Measurements from ENCODE around the gene SPIRE2.

DNA sequence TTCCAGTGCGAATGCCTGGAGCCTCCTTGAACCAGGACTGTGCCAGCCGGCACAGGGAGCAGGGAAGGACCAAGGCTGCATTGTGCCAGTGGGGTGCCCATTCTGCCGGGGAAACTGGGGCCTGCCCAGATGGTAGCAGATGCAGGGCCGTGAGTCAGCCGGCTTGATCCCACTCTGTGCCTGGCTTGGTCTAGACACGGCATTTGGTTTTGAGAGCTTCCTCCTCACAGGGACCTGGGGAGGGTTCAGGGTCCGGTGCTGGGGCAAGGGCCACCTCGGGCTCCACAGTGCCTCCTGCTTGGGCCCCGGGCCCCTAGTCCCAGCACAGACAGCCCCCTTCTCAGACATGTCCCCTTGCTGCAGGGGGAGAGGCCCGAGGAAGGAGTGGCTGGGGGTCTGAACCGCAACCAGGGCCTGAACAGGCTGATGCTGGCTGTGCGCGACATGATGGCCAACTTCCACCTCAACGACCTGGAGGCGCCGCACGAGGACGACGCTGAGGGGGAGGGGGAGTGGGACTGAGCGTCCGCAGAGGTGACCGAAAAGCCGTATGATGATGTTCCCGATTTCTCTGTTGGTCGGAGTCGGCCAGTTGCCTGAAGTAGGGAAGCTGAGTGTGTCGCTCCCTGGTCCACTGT is 82.6 kb downstream of the SPIRE2 start:
- TF ChIP-seq, protein P1, sequence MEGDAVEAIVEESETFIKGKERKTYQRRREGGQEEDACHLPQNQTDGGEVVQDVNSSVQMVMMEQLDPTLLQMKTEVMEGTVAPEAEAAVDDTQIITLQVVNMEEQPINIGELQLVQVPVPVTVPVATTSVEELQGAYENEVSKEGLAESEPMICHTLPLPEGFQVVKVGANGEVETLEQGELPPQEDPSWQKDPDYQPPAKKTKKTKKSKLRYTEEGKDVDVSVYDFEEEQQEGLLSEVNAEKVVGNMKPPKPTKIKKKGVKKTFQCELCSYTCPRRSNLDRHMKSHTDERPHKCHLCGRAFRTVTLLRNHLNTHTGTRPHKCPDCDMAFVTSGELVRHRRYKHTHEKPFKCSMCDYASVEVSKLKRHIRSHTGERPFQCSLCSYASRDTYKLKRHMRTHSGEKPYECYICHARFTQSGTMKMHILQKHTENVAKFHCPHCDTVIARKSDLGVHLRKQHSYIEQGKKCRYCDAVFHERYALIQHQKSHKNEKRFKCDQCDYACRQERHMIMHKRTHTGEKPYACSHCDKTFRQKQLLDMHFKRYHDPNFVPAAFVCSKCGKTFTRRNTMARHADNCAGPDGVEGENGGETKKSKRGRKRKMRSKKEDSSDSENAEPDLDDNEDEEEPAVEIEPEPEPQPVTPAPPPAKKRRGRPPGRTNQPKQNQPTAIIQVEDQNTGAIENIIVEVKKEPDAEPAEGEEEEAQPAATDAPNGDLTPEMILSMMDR (IDR thresholded peaks at IDR 0.05; ENCODE audit: poor library complexity, severe bottlenecking), result no peak
- TF ChIP-seq MXI1 (conservative IDR thresholded peaks at IDR 0.05; ENCODE audit: poor library complexity, severe bottlenecking) (no peak), EZH2 (IDR thresholded peaks at IDR 0.05; ENCODE audit: borderline replicate concordance, insufficient read depth, low read length, poor library complexity, severe bottlenecking) (no peak), EP300 (conservative IDR thresholded peaks at IDR 0.05; ENCODE audit: poor library complexity, severe bottlenecking) (no peak), TAF1 (IDR thresholded peaks at IDR 0.05; ENCODE audit: low read depth) (no peak), POLR2AphosphoS5 (IDR thresholded peaks at IDR 0.05) (no peak), RAD21 (conservative IDR thresholded peaks at IDR 0.05) (no peak)
